Measurements from ENCODE around the gene AKR1C2.
"Not testable (repeated sequence)": the region's sequence is repeated elsewhere in the genome, so short reads cannot be mapped to it uniquely, and the experiment has no call there.

The AKR1C2 gene

DNA sequence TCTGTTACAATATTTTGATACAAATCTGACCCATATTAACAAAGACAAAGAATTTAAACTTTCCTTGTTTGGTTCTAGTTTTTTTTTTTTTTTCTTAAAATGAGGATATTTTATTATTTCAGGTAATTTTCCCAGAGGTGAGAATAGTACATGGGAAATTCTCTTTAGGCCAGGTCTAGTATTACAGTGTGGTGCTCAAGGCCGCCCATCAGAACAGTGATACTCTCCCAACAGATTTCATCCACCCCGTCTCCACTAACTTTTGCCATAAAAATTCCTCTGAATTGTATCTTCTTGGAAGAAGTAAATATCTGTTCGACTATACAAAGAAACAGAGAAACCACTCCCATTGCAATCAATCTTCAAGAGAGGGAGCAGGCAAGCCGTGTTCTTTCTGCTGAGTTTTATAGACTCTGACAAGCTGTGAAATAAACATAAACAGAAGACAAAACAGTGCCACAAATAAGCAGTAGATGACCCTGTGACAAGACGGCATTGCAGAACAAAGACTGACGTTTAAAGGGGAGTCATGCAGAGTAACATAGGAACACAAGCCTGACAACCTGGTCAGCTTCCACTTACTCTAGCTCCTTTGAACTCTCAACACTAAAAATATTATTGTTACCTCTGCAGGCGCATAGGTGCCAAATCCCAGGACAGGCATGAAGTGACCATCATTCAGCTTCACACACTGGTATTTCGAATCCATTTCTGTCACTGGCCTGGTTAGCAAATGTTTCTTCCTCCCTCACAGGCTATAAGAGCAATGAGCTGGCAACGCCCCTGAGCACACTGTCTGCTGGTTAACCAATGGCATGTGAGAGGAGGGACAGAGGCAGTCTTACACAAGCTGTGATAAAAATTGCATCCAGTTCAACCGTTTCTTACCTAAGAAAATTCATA lies at the start of gene AKR1C2:
Gene AKR1C2, minus strand, starts transcription at position 731 of the 903 bp plus-strand sequence. Its CDS starts 22 bp downstream, at position 709.
- DNase-seq = not testable (repeated sequence)

- DNase-seq = not testable (repeated sequence)
Measured at GRCh38 chr10:5052951-5053500, 49.4 kb upstream of the AKR1C2 start.

DNA sequence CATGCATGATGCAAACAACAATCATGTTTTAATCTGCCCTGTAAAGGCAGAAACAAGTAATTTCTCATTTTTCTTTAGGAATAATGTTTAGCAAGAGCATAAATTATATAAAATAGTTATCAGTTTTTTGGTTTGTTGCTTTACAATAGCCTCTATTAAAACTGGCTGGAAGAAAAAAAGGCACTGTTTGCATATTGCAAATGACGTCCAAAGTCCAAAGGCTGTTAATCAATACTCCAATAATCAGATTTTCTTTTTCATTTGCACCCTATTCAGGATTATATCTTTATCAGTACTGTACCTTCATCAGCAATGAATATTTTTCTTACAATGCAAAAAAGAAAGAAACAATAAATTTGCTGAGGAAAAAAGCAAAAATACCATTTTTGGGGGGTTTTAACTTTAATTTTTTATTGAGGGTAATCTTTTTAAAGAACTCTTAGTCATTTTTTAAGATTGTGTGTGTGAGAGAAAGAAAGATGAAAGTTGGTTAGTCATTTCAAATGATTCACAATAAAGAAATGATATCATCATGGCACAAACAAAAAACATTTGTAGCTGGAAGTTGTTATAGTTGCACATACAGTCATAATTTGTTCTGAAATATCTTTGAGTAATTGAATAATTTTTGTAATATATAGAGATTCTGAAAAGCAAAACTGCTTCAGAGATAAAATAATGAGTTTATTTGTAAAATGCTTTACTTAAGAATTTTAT lies 44.4 kb upstream of the AKR1C2 start:
- DNase-seq = no peak

- not testable (repeated sequence) for DNase-seq
Measured at GRCh38 chr10:5047055-5047454, 43.4 kb upstream of the AKR1C2 start.

- DNase-seq = no peak
Measured at GRCh38 chr10:5046410-5046809, 42.8 kb upstream of the AKR1C2 start.

GRCh38 chr10:5045095-5045494 lies 41.4 kb upstream of the AKR1C2 start:
- DNase-seq = no peak

DNA sequence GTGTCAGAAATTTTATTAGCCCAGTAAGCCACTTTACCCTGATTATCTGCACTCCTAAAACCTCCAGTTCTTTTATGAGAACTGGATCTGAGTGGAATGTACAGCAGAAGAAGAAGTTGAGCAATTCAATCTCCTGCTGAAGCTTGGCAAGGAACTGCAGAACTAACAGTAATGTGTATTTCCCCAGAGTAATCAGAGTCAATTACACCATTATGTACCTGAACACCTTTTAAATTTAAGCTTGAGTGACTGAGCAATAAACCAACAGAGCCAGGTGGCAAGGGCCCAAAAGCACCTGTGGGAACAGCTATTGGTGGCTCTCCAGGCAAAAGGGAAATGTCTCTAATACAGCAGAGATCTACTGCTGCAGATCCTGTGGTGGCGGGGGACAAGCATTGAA lies 40.1 kb upstream of the AKR1C2 start:
- DNase-seq = no peak

DNA sequence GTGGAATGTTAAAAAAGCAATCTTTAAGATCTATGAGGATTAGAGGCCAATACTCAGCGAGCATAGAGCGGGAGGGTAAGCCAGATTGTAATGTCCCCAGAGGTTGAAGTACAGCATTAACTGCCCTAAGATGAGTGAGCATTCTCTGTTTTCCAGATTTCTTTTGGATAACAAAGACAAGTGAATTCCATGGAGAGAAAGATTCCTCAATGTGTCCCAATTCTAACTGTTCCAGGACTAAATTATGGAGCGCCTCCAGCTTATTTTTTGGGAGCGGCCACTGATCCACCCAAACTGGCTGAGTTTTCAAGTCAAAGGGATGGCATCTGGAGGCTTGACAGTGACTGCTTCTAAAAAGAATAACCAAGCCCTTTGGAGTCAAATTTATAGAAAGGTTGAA lies 39.3 kb upstream of the AKR1C2 start:
- DNase-seq = no peak

DNA sequence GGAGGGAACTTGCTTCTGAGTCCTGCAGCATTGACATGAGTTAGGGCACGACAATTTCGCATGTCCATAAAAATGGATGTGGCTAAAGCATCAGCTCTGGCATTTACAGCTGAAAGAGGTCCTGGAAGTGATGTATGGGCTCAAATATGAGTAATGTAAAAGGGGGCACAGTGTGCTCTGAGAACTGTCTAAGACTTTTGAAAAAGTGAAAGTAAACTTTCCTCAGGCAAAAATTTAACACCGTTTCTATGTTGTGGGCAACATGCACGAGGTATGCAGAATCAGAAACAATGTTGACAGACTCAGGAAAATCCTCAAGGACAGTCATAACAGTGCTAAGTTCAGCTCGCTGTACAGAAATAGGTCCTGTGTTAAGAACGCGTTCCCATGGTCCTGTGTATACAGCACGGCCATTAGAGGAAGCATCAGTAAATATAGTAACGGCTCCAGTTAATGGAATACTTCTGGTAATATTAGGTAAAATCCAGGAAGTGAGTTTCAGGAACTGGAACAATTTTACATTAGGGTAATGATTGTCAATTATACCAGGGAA lies 37.9 kb upstream of the AKR1C2 start:
- no peak for DNase-seq

DNA sequence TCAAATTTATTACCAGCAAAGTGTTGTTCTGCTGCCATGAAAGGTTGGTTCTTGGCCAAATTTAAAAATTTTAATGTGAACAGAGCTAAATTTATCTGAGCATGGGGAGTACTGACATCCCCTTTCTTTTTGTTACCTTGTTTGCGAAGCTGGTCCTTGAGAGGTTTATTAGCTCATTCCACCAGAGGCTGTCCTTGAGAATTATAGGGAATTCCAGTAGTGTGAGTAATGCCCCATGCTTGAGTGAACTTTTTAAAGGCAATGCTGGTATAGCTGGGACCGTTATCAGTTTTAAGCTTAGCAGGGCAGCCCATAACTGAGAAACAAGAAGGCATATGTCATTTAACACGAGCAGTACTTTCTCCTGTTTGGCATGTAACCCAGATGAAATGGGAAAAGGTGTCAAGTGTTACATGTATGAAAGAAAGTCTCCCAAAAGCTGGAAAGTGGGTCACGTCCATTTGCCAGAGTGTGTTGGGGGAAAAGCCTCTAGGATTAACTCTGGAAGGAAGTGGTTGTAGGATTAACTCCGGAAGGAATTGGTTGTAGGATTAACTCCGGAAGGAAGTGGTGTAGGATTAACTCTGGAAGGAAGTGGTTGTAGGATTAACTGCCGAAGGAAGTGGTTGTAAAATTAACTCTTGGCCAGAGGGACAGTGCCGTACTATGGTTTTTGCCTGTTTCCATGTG lies 37.3 kb upstream of the AKR1C2 start:
- no peak for DNase-seq

- no peak for DNase-seq
Measured at GRCh38 chr10:5040010-5040673, 36.5 kb upstream of the AKR1C2 start.

DNA sequence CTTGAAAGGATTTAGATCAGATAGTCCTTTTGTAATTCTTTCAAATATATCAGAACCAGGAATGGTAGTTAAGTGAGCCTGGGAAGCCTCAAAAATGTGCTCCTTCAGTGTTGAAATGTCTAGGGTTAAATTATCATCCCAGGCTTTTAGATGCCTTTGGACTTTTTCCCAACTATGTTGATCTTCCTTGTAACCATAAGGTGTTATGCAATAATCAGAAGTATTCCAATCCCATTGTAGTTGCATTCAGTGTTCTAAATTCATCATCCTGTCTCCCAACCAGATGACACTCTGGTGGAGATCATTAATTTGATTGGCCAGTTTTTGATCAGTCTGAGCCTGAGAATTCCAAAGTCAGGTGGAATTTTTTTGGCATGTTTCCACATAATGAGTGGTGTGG lies 35.1 kb upstream of the AKR1C2 start:
- no peak for DNase-seq

DNA sequence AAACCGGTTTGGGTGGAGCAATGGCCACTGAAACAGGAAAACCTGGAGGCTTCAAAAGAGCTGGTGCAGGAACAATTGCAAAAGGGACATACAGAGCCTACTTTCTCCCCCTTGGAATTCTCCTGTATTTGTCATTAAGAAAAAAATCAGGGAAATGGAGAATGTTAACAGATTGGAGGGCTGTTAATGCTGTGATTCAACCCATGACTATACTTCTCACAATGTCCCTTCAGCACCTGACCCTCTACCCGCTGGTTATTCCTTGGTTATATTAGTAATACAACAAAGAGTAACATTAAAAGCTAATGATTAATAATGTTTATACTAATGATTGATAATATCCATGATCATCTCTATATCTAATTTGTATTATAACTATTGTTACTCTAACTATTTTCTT lies 34.4 kb upstream of the AKR1C2 start:
- no peak for DNase-seq

DNA sequence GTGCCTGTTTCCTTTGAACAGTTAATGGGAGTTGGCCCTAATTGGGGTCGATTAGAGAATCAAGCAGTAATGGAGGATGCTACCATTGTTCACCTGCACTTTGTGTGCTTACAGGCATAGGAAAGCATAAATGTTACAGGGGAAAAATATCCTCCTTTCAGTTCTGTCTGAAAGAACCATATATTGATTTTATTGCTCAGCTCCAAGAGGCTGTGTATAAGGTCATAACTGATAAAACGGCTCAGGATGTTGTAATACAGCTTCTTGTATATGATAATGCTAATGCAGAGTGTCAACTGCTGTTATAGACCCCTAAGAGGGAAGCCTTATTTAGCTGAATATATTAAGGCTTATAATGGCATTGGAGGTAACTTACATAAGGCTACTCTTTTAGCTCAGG lies 32.9 kb upstream of the AKR1C2 start:
- no peak for DNase-seq

GRCh38 chr10:5035356-5035755 lies 31.7 kb upstream of the AKR1C2 start:
- no peak for DNase-seq

DNA sequence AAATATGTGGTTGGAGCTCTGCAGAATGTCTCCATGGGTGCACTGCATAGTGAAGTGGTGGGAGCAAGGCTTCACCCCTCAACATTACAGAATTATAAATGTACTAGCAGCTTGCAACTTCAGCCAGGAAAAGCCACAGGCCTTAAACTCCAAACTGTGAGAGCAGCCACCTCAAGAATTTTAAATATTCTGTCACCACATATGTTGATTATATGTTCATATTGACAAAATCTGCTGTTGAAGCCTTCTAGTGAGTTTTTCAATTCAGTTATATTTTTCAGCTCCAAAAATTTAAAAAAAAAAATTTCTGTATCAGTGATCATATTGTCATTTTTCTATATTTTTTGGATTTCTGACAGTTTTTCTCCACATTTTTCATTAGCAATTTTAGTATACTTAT lies 30.9 kb upstream of the AKR1C2 start:
- no peak for DNase-seq

- no peak for DNase-seq
Measured at GRCh38 chr10:5033061-5033778, 29.6 kb upstream of the AKR1C2 start.

DNA sequence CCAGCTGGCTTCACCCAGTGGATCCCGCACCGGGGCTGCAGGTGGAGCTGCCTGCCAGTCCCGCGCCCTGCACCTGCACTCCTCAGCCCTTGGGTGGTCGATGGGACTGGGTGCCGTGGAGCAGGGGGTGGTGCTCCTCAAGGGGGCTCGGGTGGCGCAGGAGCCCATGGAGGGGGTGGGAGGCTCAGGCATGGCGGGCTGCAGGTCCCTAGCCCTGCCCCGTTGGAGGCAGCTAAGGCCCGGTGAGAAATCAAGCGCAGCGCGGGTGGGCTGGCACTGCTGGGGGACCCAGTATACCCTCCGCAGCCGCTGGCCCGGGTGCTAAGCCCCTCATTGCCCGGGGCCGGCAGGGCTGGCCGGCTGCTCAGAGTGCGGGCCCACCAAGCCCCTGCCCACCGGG lies 28.8 kb upstream of the AKR1C2 start:
- DNase-seq = not testable (repeated sequence)

DNA sequence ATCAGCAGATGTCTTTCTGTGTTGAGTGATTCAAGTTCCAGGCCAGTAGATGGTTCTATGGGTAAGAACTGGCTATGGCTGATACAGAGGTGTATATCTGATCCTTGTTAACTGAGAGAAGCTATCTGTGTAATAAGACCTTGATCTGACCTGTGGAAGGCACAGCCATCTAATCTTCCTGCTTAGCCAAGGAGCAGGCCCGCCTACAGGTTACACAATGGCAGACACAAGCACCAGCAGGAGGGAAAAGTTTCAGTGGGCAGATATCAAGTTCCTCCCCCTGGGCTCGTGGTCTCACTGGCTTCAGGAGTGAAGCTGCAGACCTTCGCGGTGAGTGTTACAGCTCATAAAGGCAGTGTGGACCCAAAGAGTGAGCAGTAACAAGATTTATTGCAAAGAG lies 27.9 kb upstream of the AKR1C2 start:
- DNase-seq = not testable (repeated sequence)

GRCh38 chr10:5030989-5031388 lies 27.3 kb upstream of the AKR1C2 start:
- DNase-seq = no peak

DNA sequence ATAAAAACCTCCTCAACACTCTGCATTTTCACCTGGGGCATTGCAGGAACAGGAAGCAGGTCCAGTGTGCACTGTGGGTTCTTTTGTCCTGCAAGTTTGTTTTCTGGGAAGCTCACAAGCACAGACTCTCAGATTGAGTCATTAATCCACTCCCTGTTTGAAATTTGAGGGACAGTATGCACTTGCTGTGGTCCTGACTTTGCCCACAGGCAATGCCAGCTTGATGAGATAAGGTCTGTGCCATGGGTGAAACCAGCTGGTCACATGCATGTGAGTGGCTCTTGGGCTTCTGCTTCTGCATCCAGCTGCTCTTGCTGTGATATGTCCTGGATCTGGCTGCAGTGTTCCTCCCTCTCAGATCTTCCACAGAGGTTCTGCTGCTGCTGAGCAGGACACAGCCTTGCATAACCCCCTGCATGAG lies 21.8 kb upstream of the AKR1C2 start:
- not testable (repeated sequence) for DNase-seq

All from stimulated activated naive CD4-positive, alpha-beta T cell treated with Interleukin-2 at 50 U/mL for 16 hours (primary cell).